Right renal pelvis (tissue), 4 donors: ENCODE results near the gene COL11A1. TPM values are rescaled to one million over a fixed set of nuclear protein-coding genes. Genes with fewer than 3 reads are reported as not detected.
A peak's percentile ranks its signal among the peaks of the same experiment; 100 is the strongest.
"Not testable (repeated sequence)": the region's sequence is repeated elsewhere in the genome, so short reads cannot be mapped to it uniquely, and the experiment has no call there.

Experiments
- DNase-seq, 4 donors: peaks; one replicate each; pipeline ENCODE4 v3.0.0-alpha.2; 2013; ENCODE audit warnings: low read depth in 4 of 4, low spot score in 3 of 4, missing footprints in 1 of 4
- polyA plus RNA-seq, 4 donors: library from polyadenylated mRNA; unstranded; fragments of 120-200 nt; gene quantifications; one replicate each; pipeline ENCODE4 v1.2.1, GENCODE V29; 2013; ENCODE audit not compliant: insufficient read length in 4 of 4

Gene COL11A1
- polyA plus RNA-seq, 4 donors: 5.2 to 8.8 (median 6.9) TPM

DNA sequence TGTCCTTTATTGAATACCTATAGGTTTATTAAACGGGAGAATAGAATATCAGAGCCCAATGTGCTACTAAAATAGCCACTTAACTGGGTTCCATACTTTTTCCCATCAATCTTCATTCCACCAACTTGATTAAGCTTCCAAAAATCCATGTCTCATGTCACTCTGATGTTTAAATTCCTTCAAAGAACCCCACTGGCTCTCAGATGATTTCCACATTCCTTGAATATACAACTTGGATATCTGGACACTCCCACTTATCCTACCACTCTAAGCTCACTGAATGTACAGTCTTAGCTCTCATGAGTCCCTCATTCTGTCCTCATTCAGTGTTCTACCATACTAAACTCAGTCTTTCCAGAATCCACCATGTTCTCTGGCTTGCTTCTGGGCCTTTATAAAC is 21.1 kb downstream of the COL11A1 start:
- DNase-seq: no peak

DNA sequence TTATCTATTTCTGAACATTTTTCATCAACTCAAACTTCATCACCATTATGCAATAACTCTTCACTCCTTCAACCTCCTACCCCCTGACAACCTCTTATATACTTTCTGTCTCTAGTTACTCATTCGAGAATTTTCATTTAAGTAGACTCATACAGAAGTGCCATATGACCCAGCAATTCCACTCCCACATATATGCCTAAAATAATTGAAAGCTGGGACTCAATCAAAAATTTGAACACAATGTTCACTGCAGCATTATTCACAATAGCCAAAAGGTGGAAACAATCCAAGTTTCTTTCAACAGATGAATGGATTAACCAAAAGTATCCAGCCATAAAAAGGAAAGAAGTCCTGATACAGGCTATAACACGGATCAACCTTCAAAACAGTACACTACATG is 24.1 kb downstream of the COL11A1 start:
- no peak for DNase-seq

DNA sequence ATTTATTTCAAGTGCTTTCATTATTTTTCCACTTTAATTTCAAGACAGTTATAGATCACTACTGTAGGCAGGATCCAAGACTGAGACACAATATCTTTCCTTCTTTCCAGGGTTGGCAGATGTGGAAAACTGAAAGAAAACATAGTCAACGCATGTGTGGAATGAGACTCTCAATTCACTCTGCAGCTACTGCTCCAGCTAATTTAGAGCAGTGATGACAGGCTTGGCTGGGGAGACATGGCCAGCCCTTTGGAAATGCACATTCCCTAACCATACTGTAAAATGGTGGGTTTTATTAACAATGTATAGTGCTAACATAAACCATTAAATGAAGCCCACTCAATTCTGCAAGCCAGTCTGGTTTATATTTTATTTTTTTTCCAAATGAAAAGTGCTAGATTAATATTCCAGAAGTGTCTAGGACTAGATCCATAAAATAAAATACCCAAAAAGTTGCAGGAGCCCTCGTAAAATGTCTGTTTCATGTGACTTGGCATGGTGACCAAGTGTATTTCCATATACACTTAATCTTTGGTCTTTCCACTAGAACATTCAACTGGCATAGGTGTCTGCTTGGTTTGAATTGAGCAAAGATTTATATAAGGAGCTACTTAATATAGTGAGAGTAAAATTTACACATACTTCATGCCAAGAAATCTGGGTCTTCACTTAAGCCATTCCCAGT is 32.9 kb downstream of the COL11A1 start:
- no peak for DNase-seq

DNA sequence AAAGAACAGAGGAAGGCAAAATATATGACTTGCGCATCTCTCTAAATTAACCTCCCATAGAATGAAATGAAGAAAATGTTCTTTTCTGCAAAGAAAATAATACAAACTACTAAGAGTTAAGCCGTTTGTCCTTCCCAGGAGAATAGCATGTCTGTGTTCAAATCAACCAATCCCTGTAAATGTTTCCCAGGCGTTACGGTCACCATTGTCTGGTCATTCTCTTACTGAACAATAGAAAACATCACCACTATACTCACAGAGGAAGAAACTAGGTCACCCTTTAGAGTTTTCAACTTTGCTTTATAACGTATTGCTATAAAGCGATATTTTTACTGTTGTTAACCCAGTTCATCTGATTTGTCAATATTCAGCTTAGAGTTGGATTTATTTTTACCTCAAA is 34.1 kb downstream of the COL11A1 start:
- DNase-seq: no peak

DNA sequence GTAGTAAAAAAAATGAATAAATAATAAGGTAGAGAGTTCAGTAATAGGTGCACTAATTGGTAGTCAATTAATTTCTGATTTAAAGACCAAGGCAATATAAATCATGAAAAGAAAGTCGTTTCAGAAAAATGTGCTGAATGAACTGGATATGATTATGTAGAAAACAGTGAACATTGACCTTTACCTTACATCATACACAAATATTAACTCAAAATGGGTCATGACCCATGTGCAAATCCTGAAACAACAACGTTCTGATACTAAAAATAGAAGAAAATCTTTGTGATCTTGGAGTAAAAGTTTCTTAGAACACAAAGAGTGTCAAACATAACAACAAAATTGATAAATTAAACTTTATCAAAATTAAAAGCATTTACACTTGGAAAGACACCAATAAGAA is 39.1 kb downstream of the COL11A1 start:
- no peak for DNase-seq

DNA sequence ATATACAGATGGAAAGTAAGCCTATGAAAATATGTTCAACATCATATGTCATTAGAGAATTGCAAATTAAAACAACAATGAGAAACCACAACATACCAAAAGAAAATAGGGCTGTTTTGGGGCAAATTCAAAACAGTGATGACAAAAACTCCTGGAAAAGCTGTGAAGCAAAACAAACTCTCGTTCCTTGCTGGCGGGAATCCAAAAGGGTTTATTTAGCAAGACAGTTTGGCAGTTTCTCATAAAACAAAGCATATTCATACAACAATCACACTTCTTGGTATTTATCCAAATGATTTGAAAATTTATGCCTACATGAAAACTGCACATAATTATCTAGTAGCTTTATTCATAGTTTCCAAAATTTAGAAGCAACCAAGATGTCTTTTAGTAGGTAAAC is 44.4 kb downstream of the COL11A1 start:
- no peak for DNase-seq

DNA sequence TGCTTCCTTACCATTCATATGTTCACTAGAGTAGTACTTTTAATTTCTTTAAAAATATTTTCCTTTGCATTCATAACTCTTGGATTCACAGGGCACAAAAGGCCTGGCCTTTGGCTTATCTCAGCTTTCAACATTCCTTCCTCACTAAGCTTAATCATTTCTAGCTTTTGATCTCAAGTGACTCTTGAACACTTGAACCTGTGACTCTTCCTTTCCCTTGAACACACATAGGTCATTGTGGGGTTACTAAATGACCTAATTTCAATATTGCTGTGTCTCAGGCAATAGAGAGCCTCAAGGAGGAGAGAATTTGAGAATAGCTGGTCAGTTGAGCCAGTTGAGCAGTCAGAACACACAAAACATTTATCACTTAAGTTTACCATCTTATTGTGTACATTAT is 49.9 kb downstream of the COL11A1 start:
- no peak for DNase-seq

DNA sequence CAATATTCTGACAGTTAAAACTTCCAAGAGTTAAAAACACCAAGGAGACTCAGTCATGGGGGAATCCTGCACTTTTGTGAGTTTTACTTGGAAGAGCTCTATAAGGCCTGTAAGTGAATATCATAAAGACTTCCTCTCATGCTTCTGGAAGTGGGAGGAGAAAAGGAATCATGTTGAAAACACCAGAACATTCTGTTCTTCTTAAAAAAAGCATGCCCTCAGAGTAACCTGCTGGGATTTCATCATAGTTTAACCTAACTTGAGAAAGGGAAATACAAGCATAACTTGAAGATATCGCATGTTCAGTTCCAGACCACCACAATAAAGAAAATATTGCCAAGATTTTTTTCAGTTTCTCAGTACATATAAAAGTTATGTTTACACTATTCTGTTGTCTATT is 51.9 kb downstream of the COL11A1 start:
- DNase-seq: no peak

DNA sequence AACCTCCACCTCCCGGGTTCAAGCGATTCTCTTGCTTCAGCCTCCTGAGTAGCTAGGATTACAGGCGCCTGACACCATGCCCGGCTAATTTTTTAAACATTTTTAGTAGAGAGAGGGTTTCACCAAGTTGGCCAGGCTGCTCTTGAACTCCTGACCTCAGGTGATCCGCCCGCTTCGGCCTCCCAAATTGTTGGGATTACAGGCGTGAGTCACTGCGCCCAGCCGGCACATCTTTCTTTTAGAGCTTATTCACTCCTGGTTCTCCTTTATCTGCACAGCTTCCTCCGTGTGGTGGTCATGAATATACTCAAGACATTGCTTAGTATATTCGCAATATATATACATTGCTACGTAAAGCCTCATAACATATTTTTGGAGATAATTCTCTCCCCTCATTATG is 80.2 kb downstream of the COL11A1 start:
- not testable (repeated sequence) for DNase-seq

DNA sequence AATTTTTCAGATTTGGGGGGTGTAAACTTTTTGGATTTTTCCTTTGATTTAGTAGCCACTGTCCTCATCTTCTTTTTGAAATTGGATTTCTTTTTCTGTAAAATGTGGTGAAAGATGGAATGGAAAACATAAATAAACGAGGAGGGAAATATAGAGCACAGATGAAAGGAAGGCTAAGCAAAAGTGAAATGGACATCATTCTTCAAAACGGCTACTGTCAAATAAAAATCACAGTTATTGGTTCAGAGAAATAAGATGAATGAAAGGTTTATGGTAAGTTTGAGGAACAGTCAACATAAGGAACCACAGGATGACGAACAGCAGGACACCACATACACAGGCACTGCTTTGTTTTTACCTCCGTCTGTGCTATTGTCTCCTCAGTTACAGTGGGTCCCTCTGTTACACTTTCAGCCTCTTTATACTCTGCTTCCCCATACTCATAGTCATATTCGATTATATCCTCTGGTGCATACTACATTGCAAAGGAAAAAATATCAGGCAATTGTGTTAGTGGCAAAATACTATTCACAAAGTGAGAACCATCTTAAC is 82.4 kb downstream of the COL11A1 start:
- DNase-seq: no peak

DNA sequence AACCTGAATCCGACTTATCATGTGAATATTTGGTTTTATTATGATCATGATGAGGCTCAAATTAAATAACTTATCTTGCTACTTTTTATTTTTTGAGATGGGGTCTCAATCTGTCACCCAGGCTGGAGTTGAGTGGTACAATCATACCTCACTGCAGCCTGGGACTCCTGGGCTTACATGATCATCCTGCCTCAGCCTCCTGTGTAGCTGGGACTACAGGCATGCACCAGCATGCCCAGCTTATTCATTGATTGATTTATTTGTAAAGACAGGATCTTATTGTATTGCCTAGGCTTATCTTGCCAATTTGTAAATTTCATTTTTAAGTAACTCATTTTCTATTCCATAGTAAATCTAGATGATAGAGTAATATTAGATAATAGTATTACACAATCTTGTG is 84.3 kb downstream of the COL11A1 start:
- no peak for DNase-seq

DNA sequence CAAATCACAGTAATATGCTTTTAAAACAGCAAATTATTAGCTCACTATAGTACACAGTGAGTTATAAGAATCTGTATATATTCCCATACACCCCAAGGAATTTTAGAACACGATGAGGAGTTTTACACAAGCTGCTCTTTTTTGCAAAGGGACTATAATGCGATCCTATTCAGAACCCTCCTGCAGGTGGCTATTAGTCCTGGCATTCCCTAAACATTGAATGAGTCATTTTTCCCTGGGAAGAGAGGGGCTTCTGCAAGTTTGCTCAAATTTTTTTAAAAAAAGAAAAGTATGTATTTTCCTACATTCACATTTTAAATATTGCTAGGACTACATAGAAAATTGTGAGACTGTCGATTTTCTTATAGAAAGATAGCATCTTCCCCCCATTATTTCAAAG is 106.3 kb downstream of the COL11A1 start:
- no peak for DNase-seq

DNA sequence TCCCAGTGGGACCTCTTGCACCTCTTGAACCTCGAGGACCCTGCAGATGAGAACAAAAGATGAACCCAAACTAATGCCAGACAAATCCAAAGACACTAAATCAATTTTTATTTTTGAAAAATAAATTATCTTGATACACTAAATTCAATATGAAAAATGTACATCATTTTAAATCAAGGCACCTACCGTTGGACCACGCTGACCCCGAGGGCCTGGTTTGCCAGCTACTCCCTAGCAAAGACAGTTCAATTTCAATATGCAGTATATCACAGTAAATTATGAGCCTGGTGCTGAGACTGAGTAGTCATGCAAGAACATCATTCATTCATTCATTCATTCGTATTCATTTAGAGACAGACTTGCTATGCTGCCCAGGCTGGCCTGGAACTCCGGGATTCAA is 129.4 kb downstream of the COL11A1 start:
- DNase-seq: no peak

DNA sequence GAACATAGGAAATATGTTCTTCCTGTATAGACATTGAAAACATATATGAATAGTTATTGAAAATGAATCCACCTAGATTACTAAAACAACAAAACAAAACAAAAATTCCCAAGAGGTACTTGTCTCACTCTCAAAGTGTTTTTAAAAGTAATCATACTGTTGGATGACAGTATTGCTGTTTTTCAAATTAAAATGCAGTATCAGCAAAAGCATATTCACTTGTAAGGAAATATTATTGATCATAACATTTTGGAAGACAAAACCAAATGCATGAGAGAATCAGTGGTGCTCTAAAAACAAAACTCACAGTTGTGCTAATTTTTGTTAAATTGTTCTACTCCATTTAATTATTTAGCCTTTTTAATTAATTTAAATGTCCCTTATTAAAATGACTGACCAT is 131.0 kb downstream of the COL11A1 start:
- DNase-seq: no peak

DNA sequence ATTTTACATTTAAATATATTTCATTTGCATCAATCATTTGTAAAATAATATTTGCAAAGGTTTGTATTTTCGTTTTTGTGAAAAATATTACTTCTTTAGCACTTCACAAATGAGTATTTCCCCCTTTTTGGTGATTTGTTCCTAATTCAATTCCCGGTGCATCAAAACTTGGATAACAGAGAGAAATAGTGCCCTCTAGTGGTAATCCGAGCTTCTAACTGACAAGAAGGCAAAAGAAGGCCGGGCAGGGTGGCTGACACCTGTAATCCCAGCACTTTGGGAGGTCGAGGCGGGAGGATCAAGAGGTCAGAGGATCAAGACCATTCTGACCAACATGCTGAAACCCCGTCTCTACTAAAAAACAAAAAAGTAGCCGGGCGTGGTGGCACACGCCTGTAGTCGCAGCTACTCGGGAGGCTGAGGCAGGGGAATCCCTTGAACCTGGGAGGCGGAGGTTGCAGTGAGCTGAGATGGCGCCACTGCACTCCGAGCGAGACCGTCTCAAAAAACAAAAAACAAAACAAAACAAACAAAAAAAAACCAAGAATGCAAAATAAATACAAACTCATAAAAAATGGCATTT is 137.7 kb downstream of the COL11A1 start:
- DNase-seq: peak; percentile 12 to 22 (median 18)

DNA sequence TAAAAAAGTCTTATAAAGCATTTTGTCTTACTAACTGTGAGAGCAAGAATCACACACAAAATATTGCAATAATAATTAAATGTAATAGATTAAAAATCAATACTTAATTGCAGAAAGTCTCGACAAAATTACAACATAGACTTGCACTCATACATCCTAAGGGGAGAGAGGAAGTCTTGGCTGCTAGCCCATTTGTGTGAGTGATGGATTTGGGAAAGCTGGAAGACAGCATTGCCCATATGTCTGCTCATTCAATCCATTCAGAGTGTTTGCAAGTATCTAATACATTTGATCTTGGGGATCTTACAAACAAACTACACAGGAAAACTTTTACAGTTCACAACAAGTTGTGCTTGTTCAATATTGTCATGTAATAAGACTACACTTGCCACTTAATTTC is 140.5 kb downstream of the COL11A1 start:
- no peak for DNase-seq

DNA sequence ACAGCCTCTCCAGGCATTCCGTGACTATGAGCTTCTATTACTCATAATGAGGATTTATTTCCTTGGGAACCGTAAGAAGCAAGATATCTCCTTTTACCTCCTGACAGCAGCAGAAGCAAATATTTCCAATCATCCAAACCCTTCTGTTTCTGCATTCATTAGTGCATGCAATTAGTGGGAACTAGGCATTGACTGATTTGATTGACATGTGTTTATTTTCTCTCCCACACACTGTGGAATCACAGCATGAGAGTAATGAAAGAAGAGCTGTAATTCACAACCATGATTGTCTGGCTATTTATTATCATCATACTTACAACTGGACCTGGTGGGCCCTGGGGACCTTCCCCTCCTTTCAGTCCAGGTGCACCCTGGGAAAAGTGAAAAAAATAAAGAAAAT is 146.8 kb downstream of the COL11A1 start:
- peak in 1 of 4 donors; percentile 0 for DNase-seq

DNA sequence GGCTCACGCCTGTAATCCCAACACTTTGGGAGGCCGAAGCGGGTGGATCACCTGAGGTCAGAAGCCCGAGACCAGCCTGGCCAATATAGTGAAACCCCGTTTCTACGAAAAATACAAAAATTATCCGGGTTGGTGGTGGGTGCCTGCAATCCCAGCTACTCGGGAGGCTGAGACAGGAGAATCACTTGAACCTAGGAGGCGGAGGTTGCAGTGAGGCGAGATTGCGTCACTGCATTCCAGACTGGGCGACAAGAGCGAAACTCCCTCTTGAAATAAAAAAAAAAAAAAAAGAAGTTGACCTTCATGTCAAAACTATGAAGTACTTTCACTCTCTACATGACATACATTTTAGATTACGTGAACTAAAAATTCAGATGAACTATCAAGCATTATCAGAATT is 153.7 kb downstream of the COL11A1 start:
- no peak for DNase-seq

DNA sequence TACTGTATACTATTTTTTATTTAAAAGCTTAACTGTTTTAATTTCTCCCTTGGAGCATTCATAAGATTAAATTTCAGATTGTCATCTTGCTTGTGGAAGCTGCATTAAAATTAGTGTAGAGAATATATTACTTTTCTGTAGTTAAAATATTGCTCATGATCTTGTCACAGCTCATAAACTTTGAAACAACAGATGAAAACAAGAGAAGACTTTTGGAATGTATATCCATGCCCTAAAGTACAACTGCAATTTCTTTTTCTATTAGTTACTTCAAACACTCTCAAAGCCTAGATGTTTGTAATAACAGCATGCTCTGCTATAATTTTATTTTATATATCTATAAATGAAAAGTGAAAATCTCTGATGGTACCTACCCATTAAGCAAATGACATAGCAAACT is 155.9 kb downstream of the COL11A1 start:
- DNase-seq: no peak

DNA sequence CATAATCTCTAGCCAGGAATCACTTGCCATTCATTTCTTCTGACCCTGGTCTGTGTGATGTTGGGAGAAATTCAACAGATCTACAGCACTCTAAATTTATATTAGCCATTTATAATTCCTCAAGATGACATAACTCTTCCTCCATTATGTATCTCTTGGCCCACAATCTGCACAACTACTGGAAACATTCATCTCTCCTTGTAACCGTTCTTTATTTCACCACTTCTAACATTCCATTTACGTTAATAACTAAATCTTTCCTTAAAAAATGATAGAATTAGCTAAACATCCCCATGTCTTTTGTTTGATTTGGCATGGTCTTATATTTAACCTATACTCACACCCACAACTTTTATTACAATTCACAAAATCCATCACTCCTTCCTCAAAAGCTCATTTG is 166.0 kb downstream of the COL11A1 start:
- DNase-seq: no peak

DNA sequence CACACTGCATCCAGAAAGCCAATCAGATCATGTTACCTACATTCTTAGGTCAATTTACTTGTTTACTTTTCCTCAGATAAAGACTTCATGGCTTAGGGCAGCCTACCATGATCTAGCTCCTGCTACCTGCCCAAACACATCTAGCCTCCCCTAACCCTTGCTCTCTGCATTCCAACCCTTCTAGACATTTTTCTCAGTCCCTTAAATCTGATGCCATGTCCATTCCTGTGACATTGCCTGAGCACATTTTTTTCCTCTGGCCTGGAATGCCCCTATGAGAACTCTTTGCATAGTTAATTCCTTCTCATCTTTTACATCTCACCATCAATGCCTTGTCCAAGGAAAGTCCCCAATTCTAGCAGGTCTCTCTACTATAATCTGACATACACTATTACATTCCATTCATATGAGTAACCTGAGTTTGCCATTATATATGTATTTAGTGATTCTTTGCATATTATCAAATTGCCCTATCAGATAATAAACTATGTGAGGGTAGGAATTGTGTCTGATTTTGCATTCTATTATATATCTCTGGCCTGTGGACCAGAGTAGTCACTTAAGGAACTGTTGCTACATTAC is 166.9 kb downstream of the COL11A1 start:
- no peak for DNase-seq

DNA sequence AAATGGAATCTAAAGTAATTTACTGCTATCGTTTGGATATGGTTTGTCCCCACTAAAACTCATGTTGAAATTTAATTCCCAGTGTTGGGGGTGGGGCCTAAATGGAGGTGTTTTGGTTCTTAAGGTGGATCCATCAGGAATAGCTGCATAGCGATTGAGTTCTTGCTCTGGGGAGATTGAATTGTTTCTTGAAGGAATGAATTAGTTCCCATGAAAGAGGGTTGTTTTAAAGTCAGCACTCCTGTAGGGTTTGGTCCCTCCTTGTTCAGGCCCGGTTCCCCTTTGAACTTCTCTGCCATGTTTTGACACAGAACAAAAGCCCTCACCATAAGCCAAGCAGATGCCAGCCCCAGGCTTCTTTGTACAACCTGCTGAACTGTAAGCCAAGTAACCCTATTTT is 170.9 kb downstream of the COL11A1 start:
- DNase-seq: no peak
